C4-2B (cell line): Measurements from ENCODE around the gene SYNDIG1.

ENCODE experiments used
- H3K27ac ChIP-seq: fragments of 450-650 bp; 2 replicates; pipeline ENCODE4 v1.5.1; 2017
- CTCF ChIP-seq: fragments of 450-650 bp; conservative IDR thresholded peaks from 2 replicates; pipeline ENCODE4 v1.5.1; 2017; ENCODE audit warnings: mild to moderate bottlenecking
- ZFX ChIP-seq: fragments of 450-650 bp; IDR thresholded peaks from 2 replicates; pipeline ENCODE4 v1.6.1; 2017

The SYNDIG1 gene

GRCh38 chr20:24543168-24543567 lies 73.7 kb downstream of the SYNDIG1 start:
- no peak overlapping the region for H3K27ac ChIP-seq

DNA sequence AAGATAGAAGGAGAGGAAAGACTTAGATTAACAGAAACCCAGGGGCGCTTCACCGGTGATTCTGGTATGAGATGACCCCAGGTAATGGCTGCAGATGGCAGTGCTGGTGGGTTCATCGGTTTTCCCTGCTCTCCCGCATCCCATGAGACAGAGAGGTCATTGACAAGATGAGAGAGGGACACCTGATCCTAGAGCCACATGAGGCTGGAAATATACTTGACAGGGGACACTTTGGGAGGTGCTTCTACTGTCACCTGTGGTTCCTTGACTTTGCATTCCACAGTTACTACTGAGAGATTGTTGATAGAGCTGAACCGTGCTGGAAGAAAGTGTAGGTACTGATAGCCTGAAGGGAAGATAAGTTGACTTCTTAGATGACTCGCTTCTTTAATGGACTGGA lies 74.3 kb downstream of the SYNDIG1 start:
- H3K27ac ChIP-seq, result no peak overlapping the region
- TF ChIP-seq CTCF, result no peak
- TF ChIP-seq ZFX, result no peak

More at GRCh38 chr20:24543168-24543567, 73.7 kb downstream of the SYNDIG1 start:
- no peak for TF ChIP-seq ZFX
- no peak for TF ChIP-seq CTCF

GRCh38 chr20:24544371-24544770 lies 74.9 kb downstream of the SYNDIG1 start:
- no peak for TF ChIP-seq CTCF
- no peak for TF ChIP-seq ZFX
- no peak overlapping the region for H3K27ac ChIP-seq

DNA sequence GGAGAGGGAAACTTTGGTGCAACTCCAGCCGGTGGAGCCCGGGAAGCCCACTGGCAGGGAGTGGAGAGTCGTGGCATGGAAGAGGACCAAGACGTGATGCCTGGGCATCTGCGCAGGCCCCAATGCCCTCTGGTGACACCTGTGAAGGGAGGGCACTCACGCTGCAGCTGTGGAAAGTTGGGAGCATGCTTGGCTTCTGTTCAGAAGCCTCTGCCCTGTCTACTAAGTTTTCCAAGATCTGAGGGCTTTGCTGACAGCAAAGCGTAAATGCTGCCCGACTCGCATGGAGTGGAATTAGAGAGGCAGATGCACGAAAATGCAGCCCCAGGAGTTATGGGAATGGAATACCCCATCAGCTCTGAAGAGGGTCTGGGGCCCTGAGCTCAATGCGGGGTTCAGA lies 75.7 kb downstream of the SYNDIG1 start:
- TF ChIP-seq ZFX, result no peak
- no peak for TF ChIP-seq CTCF
- no peak overlapping the region for H3K27ac ChIP-seq

DNA sequence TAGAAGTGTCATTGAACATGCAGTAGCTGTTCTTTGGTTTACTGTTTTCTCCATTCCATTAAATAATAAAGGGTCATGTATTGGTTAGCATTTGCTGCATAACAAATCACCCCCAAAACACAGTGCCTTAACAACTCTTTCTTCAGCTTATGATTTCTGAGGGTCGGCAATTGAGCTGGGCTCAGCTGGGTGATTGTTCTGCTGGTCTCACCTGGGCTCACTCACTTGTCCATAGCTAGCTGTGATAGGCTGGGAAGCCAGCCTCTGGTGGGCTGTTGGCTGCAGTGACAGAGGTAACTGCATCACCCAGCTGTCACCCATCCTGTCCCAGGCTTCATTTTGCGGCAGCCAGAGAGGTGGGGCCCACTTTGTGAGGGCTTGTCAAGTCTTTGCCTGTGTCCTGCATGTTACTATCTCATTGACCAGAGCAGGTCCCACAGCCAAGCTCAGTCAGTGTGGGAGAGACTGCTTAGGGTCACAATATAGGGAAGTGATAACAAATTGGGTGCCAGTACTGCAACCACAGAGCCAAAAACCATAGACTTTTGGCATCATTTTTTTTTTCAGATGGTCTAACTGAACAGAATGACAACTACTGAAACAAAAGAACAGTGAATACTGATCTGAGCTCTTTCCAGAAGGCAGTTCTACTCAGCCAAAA lies 76.9 kb downstream of the SYNDIG1 start:
- no peak overlapping the region for H3K27ac ChIP-seq
- no peak for TF ChIP-seq ZFX

- TF ChIP-seq ZFX (no peak), CTCF (no peak)
- H3K27ac ChIP-seq, result no peak overlapping the region
Measured at GRCh38 chr20:24547967-24548366, 78.5 kb downstream of the SYNDIG1 start.

GRCh38 chr20:24559114-24559732 lies 89.8 kb downstream of the SYNDIG1 start:
- H3K27ac ChIP-seq, result no peak overlapping the region
- no peak for TF ChIP-seq ZFX
- TF ChIP-seq CTCF, result no peak
